HG03196 (cell line): ENCODE results near the gene TNFRSF14.

ENCODE experiments used
- ATAC-seq: cut with Tn5 transposase; IDR thresholded peaks from one replicate; pipeline ENCODE4 v1.9.1; 2021; ENCODE audit not compliant: unreplicated experiment

The TNFRSF14 gene

DNA sequence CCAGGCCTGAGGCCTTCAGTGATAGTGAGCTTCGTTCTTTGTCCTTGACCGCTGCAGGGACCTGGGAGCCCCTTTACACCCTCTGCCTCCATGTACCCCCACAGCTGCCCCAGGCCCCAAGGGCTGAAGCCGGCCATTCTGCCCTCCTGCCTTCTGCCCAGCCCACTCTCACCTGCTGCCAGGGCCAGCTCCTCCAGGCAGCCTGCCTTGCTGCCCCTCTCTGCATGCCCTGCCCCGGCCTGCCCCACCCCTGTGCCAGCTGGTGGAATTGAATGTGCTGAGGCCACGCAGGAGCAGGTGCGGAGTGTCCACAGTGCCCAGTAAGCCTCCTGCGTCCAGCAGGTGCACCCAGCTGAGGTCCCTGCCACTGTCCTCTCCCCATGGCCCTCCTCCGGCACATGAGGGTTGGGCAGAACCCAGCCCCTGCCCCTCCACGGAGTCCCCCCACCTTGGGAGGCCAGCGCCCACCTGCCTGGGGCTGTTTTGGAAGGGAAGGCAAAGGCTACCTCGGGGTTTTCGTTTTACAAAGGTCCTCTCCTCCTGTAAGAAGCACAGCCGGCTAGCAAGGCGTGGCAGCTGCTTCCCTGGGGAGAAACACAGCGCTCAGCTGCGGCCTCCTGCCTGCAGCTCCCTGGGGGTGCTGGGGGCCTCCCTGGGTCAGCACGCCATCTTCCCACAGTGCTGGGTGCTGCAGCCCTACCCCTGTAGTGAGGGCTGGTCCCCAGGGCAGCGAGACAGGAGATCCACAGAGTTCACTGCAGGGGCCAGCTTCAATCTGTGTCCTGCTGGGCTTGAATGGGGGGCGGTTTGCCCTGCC, 55.7 kb downstream of the TNFRSF14 start:
- ATAC-seq = no peak

DNA sequence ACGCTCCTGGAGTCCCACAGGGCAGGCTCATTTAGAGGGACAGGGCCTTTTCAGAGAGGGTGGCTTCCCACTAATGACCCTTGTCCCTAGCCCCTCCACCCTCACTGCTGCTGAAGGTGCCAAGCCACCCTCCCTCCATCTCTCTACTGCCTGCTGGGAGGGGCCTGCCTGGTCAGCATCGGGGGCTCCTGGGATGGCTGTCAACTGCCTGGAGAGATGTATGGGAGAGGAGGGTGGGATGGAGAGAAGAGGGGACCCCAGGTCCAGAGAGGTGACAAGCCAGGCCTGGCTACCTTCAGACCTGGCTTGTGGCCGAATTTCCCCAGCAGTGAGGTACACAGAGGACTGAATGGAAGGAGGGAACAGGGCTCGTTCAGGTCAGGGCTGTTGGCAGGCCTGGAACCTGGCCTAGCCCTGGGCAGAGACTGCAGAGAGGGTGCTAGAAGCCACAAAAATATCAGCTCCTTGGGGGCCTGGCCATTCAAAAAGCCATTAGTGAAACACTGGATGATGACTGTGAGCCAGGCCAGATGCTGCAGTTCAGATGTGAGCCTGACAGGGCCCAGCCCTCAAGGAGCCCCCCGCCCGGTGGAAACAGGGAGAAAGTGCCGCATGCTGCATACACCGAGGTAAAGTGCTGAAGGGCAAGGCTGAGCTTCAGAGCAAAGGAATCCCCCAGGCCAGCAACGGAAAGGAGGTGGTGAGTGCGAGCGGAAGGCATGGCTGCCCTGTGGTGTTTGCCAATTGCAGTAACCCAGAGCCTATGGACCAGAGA, 56.6 kb downstream of the TNFRSF14 start:
- ATAC-seq = no peak
